HG03457 (cell line): ENCODE data around the gene MAML1.
"Not testable (repeated sequence)": the region's sequence is repeated elsewhere in the genome, so short reads cannot be mapped to it uniquely, and the experiment has no call there.

ENCODE experiments used
- ATAC-seq: cut with Tn5 transposase; IDR thresholded peaks from one replicate; pipeline ENCODE4 v1.9.1; 2021; ENCODE audit warnings: moderate number of reproducible peaks; ENCODE audit not compliant: unreplicated experiment

MAML1 gene

GRCh38 chr5:179732918-179733771, 523 bp downstream of the MAML1 start:
- ATAC-seq, result peak; percentile 16

DNA sequence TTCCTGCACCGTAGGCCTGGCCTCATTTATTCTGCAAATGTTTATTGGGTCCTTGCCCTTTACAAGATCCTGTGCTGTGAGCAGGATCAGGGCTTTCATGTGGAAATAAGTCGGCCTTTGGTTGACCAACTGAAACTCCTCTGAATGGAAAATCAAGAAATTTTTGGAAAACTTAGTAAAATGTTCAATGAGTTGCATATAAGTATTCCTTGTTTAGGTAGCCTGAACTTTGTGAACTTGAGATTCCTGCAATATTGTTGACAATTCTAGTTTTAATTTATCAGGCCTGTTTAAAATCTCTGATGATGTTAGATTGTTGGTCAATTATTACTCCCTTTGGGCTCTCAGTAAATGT, 1.1 kb downstream of the MAML1 start:
- no peak for ATAC-seq

DNA sequence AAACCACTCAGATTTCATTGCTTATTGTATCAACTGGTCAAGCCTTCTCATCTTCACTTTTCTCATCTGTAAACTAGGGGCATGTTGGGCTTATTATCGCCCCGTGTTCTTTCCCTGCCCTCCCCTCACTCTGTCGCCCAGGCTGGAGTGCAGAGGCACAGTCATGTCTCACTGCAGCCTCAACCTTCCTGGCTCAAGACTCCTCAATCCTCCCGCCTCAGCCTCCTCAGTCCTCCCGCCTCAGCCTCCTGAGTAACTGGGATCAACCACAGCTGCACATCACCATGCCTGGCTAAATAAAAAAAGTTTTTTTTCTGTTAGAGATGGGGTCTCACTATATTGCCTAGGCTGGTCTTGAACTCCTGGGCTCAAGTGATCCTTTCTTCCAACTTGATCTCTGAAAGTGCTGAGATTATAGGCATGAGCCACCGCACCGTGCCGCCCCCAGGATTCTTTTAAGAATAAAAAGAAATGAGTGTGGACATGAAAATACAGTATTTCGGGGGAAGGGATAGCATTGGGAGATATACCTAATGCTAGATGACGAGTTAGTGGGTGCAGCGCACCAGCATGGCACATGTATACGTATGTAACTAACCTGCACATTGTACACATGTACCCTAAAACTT, 2.0 kb downstream of the MAML1 start:
- ATAC-seq, result no peak

DNA sequence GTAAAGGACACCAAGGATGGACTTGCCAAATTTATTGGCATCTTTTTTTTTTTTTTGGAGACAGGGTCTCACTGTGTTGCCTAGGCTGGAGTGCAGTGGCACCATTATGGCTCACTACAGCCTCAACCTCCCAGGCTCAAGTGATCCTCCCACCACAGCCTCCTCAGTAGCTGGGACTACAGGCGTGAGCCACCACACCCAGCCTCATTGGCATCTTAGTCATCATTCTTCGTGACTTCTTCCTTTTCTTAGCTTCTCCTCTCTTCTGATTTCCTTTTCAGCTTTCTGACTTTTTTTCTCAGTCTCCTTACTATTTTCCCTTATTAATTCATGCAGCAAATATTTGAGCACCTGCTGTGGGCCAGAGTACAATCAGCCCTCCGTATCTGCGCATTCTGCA, 6.1 kb downstream of the MAML1 start:
- no peak for ATAC-seq

- not testable (repeated sequence) for ATAC-seq
These were observed 11.5 kb downstream of the MAML1 start for GRCh38 chr5:179744106-179744505.

DNA sequence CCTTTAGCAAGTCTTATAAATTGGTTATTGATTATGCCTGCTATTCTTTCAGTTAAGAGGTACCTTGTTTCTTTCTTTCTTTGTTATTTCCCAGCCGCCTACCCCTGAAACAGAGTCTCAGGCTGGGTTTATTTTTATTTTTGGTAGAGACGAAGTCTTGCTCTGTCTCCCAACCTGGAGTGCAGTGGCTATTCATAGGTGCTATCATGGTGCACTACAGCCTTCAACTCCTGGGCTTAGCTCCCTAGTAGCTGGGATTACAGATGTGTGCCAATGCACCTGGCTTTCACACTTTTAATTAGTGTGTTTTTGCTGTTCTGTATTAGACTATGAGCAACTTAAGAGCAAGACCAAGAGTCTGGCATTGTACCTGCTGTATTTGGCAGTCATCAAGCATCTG, 14.2 kb downstream of the MAML1 start:
- ATAC-seq, result no peak

DNA sequence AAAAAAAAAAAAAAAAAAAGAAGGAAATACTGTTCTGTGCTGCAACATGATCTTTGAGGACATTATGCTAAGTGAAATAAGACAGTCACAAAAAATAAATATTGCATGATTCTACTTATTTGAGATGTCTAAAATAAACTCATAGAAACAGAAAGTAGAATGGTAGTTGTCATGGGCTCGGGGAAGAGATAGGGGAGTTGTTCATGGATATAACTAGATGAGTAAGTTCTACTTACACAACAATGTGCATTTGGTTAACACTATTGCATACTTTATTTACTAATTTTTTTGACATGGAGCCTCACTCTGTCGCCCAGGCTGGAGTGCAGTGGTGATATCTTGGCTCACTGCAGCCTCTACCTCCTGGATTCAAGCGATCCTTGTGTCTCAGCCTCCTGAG, 15.2 kb downstream of the MAML1 start:
- ATAC-seq, result no peak

GRCh38 chr5:179749857-179750508, 17.4 kb downstream of the MAML1 start:
- ATAC-seq, result no peak

DNA sequence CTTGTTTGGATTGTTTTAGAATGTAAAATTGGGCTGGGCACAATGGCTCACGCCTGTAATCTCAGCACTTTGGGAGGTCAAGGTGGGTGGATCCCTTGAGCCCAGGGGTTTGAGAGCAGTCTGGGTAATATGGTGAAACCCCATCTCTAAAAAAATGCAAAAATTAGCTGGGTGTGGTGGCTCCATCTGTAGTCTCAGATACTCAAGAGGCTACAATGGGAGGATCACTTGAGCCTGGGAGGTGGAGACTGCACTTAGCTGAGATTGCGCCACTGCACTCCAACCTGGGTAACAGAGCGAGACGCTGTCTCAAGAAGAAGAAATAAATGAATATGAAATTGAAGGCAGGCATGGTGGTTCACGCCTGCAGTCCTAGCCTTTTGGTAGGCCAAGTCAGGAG, 21.3 kb downstream of the MAML1 start:
- ATAC-seq, result no peak

DNA sequence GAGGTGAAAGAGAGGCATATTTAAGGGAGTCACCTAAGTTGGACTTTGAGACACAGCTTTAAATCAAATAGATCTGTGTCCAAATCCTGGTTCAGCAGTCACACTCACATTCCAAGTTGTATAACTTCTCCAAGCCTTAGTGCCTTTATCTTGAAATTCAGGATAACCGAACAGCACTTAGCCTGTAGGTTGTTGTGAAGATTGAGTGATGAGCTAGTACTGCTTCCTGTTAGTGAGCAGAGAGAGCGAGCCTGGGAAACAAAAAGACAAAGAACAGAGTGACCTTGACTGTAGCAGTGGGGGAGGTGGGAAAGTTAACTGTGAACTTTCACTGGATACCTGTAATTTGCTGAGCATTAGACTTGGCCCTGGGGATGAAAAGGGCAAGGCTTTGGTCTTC, 22.4 kb downstream of the MAML1 start:
- ATAC-seq, result no peak

GRCh38 chr5:179758955-179759354, 26.3 kb downstream of the MAML1 start:
- ATAC-seq, result no peak

DNA sequence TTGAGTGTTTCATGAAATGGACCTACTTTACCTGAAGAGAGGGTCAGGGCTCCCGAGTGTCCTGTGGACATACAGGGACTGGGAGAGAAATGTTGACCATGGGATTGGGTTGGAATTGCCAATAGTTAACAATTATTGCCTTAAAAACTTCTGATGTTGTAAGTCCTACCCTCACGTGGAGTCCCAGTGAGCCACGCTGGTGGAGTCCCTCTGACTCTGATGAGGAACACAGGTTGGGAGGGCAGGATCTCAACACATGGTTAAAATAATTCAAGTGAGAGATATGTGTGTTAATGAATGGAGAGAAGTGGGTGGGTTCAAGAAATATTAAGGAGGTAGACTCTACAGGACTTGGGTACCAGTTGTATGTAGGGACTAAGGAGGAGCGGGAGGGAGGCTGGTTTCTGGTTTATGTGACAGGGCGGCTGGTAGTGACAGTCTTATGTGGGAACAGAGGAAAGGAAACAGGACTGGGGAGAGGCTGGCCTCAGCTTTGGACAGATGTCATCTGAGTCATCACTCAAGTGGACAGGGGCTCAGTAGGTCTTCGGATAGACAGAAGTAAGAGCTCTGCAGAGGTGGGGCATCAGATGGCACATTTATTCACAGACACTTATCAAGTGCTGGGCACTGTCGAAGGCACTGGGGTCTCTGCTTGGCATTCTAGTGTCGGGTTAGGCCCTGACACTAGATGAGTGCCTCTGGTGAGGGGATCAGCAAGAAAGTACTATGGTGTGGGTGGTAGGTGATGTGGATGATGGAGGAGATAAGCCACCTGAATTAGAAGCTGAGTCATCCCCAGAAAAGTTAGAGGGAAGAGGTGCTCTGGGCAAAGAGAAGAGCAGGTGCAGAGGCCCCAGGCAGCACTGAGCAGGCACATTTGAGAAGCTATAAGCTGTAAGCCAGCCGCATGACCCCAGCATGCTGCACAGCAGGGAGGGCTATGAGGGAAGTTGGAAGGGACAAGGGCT, 27.2 kb downstream of the MAML1 start:
- no peak for ATAC-seq

DNA sequence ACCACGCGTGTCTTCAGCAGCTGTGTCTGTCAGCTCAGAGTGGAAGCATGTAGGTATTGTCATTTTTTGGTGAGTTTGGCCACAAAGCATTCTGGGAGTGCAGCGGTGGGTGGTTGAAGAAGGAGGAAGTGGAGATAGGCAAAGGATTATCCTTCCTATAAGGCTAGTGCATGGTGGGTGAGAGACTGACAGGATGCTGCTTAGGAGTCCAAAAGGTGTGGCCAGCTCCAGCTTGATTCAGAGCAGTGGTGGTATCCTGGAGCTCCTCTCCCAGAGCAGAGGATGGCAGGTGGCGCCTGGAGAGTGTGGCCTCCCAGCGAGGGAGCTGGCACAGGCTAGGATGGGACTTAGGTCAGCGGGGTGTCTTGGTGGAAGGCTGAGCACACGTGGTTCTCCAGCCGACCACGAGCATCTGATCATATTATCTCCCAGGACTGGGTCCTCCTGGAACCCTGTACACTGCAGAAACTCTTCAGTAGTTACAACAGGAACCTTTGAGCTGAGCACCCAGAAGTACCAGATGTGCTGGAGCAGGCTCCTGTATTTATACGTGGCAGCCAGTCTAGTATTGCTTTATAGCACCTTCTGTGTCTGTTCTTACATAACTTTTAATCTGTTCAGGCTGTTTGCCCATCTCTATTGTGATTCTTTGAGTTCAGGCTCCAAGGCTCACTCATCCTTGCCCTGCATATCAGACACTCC, 29.6 kb downstream of the MAML1 start:
- no peak for ATAC-seq

GRCh38 chr5:179762781-179763176, 30.2 kb downstream of the MAML1 start:
- no peak for ATAC-seq

DNA sequence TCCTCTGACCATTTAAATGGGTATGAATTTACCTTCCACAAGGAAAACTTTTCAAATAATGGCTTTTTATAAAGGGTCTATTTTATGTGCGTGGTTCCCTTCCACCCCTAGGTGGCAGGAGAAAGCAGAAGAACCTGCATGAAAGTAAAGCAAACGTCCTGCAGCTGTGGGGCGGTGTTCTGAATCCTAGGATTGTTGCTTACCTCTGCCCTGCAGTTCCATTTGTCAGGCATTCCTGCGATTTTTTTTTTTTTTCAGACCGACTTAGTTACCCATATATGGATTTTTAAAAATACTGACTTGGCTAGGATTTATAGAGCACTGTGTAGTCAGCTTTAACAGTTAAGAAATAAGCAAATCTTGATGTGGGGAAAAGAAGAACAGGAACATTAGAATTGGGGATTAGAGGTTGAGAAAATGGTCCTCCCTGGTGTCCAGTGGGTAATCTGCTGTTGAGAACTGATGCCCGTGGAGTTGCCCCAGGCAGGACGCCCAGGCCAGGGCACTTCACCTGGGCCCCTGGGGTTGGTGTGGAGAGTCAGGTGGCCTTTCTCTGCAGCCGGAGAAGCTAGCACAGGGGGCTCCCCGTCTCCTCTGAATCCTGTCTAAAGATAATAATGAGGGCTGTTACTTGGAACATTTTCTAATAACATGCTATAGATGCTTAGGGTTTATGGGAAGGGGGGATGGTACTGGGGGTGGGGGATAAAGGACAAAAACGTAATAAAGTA, 30.8 kb downstream of the MAML1 start:
- no peak for ATAC-seq

GRCh38 chr5:179764056-179764455, 31.4 kb downstream of the MAML1 start:
- ATAC-seq, result no peak

- ATAC-seq, result no peak
These were observed 32.8 kb downstream of the MAML1 start for GRCh38 chr5:179765400-179765799.

GRCh38 chr5:179766021-179766725, 33.6 kb downstream of the MAML1 start:
- ATAC-seq, result no peak
